Measurements from ENCODE around the gene RAB3GAP2.
A peak's percentile ranks its signal among the peaks of the same experiment; 100 is the strongest.

RAB3GAP2 gene

GRCh38 chr1:220301630-220302029 lies 29.4 kb upstream of the RAB3GAP2 start:
- Histone ChIP-seq H3K27me3 (ENCODE audit: control insufficient read depth in 3 of 3, insufficient read depth in 3 of 3, low read depth in 1 of 3, low read length in 3 of 3) (no peaks in the 10 kb centered on the region), H2BK120ac (ENCODE audit: low read depth, low read length) (no peak overlapping the region), H3K79me1 (ENCODE audit: low read depth, low read length) (no peaks in the 10 kb centered on the region), H3K14ac (ENCODE audit: low read length) (no peak overlapping the region), H4K8ac (ENCODE audit: low read depth, low read length) (no peak overlapping the region), H3K4me1 (ENCODE audit: control insufficient read depth in 2 of 2, insufficient read depth in 1 of 2, low read depth in 1 of 2, low read length in 2 of 2) (peaks cover 10 to 26% of the 10 kb centered on the region in 2 donors), H2AK5ac (ENCODE audit: low read depth, low read length) (no peak overlapping the region), H2BK12ac (ENCODE audit: low read length) (no peak overlapping the region), H3K27ac (replicated peaks; ENCODE audit: low read length) (no peak overlapping the region), H3K4me3 (ENCODE audit: low read length in 2 of 2) (no peak overlapping the region), H3K9ac (ENCODE audit: low read depth, low read length, poor library complexity) (no peak overlapping the region), H2BK15ac (ENCODE audit: low read length) (no peak overlapping the region), H3K23ac (ENCODE audit: low read depth, low read length, poor library complexity) (no peak overlapping the region), H2BK5ac (ENCODE audit: low read length) (no peak overlapping the region), H3K36me3 (replicated peaks in 1 of 2; ENCODE audit: control insufficient read depth in 2 of 2, insufficient read depth in 2 of 2, low read length in 2 of 2) (no peaks in the 10 kb centered on the region), H3K18ac (ENCODE audit: low read length) (no peak overlapping the region), H4K91ac (ENCODE audit: low read depth, low read length, poor library complexity) (no peak overlapping the region), H3K4me2 (ENCODE audit: insufficient read depth, low read length, poor library complexity, severe bottlenecking) (no peak overlapping the region), H2AFZ (ENCODE audit: low read length) (peak overlapping the region; percentile 77), H3K4ac (ENCODE audit: low read length) (no peak overlapping the region), H3K9me3 (replicated peaks in 1 of 2; ENCODE audit: control insufficient read depth in 2 of 2, insufficient read depth in 1 of 2, low read depth in 1 of 2, low read length in 2 of 2) (no peaks in the 10 kb centered on the region)
- DNase-seq (ENCODE audit: low spot score): no peak
- WGBS, 2 donors (ENCODE audit: extremely low coverage in 2 of 2, insufficient read length in 2 of 2, insufficient replicate concordance in 1 of 2): no CpG with 5 or more reads among the region's 2 CpGs

- H2BK12ac ChIP-seq (ENCODE audit: low read length): no peak overlapping the region
- H3K4me3 ChIP-seq (ENCODE audit: low read length in 2 of 2): peak overlapping the region in 1 of 2 donors; percentile 32
- H2BK15ac ChIP-seq (ENCODE audit: low read length): no peak overlapping the region
- no peak overlapping the region for H3K4me2 ChIP-seq (ENCODE audit: insufficient read depth, low read length, poor library complexity, severe bottlenecking)
- no peak overlapping the region for H4K8ac ChIP-seq (ENCODE audit: low read depth, low read length)
- no peak overlapping the region for H3K23ac ChIP-seq (ENCODE audit: low read depth, low read length, poor library complexity)
- no CpG with 5 or more reads among the region's 7 CpGs for WGBS, 2 donors (ENCODE audit: extremely low coverage in 2 of 2, insufficient read length in 2 of 2, insufficient replicate concordance in 1 of 2)
- no peak overlapping the region for H3K9ac ChIP-seq (ENCODE audit: low read depth, low read length, poor library complexity)
- no peaks in the 10 kb centered on the region for H3K79me1 ChIP-seq (ENCODE audit: low read depth, low read length)
- peaks cover 10 to 26% of the 10 kb centered on the region in 2 donors for H3K4me1 ChIP-seq (ENCODE audit: control insufficient read depth in 2 of 2, insufficient read depth in 1 of 2, low read depth in 1 of 2, low read length in 2 of 2)
- H3K14ac ChIP-seq (ENCODE audit: low read length): no peak overlapping the region
- H3K4ac ChIP-seq (ENCODE audit: low read length): no peak overlapping the region
- no peak overlapping the region for H3K18ac ChIP-seq (ENCODE audit: low read length)
- H2BK120ac ChIP-seq (ENCODE audit: low read depth, low read length): no peak overlapping the region
- peak; percentile 27 for DNase-seq (ENCODE audit: low spot score)
- H4K91ac ChIP-seq (ENCODE audit: low read depth, low read length, poor library complexity): no peak overlapping the region
- no peaks in the 10 kb centered on the region for H3K9me3 ChIP-seq (replicated peaks in 1 of 2; ENCODE audit: control insufficient read depth in 2 of 2, insufficient read depth in 1 of 2, low read depth in 1 of 2, low read length in 2 of 2)
- no peak overlapping the region for H2BK5ac ChIP-seq (ENCODE audit: low read length)
- H3K27me3 ChIP-seq (ENCODE audit: control insufficient read depth in 3 of 3, insufficient read depth in 3 of 3, low read depth in 1 of 3, low read length in 3 of 3): no peaks in the 10 kb centered on the region
- no peak overlapping the region for H2AK5ac ChIP-seq (ENCODE audit: low read depth, low read length)
- H2AFZ ChIP-seq (ENCODE audit: low read length): peak overlapping the region; percentile 87
- H3K27ac ChIP-seq (replicated peaks; ENCODE audit: low read length): no peak overlapping the region
- no peaks in the 10 kb centered on the region for H3K36me3 ChIP-seq (replicated peaks in 1 of 2; ENCODE audit: control insufficient read depth in 2 of 2, insufficient read depth in 2 of 2, low read length in 2 of 2)
Observed at GRCh38 chr1:220300442-220301121, 28.3 kb upstream of the RAB3GAP2 start.

- H2BK12ac ChIP-seq (ENCODE audit: low read length): no peak overlapping the region
- H2BK15ac ChIP-seq (ENCODE audit: low read length): no peak overlapping the region
- no peaks in the 10 kb centered on the region for H3K79me1 ChIP-seq (ENCODE audit: low read depth, low read length)
- H3K4me3 ChIP-seq (ENCODE audit: low read length in 2 of 2): no peak overlapping the region
- no peak overlapping the region for H3K4ac ChIP-seq (ENCODE audit: low read length)
- no peak overlapping the region for H4K8ac ChIP-seq (ENCODE audit: low read depth, low read length)
- H3K9me3 ChIP-seq (replicated peaks in 1 of 2; ENCODE audit: control insufficient read depth in 2 of 2, insufficient read depth in 1 of 2, low read depth in 1 of 2, low read length in 2 of 2): no peaks in the 10 kb centered on the region
- H3K4me2 ChIP-seq (ENCODE audit: insufficient read depth, low read length, poor library complexity, severe bottlenecking): no peak overlapping the region
- DNase-seq (ENCODE audit: low spot score): no peak
- no peak overlapping the region for H2AFZ ChIP-seq (ENCODE audit: low read length)
- no peak overlapping the region for H3K18ac ChIP-seq (ENCODE audit: low read length)
- no peak overlapping the region for H2BK5ac ChIP-seq (ENCODE audit: low read length)
- H3K9ac ChIP-seq (ENCODE audit: low read depth, low read length, poor library complexity): no peak overlapping the region
- no peak overlapping the region for H3K27ac ChIP-seq (replicated peaks; ENCODE audit: low read length)
- no peak overlapping the region for H2BK120ac ChIP-seq (ENCODE audit: low read depth, low read length)
- no peak overlapping the region for H4K91ac ChIP-seq (ENCODE audit: low read depth, low read length, poor library complexity)
- peaks cover 10 to 26% of the 10 kb centered on the region in 2 donors for H3K4me1 ChIP-seq (ENCODE audit: control insufficient read depth in 2 of 2, insufficient read depth in 1 of 2, low read depth in 1 of 2, low read length in 2 of 2)
- H3K14ac ChIP-seq (ENCODE audit: low read length): no peak overlapping the region
- WGBS, 2 donors (ENCODE audit: extremely low coverage in 2 of 2, insufficient read length in 2 of 2, insufficient replicate concordance in 1 of 2): no CpG with 5 or more reads among the region's 7 CpGs
- H3K36me3 ChIP-seq (replicated peaks in 1 of 2; ENCODE audit: control insufficient read depth in 2 of 2, insufficient read depth in 2 of 2, low read length in 2 of 2): no peaks in the 10 kb centered on the region
- H3K27me3 ChIP-seq (ENCODE audit: control insufficient read depth in 3 of 3, insufficient read depth in 3 of 3, low read depth in 1 of 3, low read length in 3 of 3): no peaks in the 10 kb centered on the region
- H3K23ac ChIP-seq (ENCODE audit: low read depth, low read length, poor library complexity): no peak overlapping the region
- H2AK5ac ChIP-seq (ENCODE audit: low read depth, low read length): no peak overlapping the region
Observed at GRCh38 chr1:220299337-220299736, 27.1 kb upstream of the RAB3GAP2 start.

- WGBS, 2 donors (ENCODE audit: extremely low coverage in 2 of 2, insufficient read length in 2 of 2, insufficient replicate concordance in 1 of 2): no CpG with 5 or more reads among the region's 9 CpGs
- peak overlapping the region; percentile 42 for H2AFZ ChIP-seq (ENCODE audit: low read length)
Observed at GRCh38 chr1:220298470-220299205, 26.4 kb upstream of the RAB3GAP2 start.

More at GRCh38 chr1:220298470-220299205, 26.4 kb upstream of the RAB3GAP2 start:
- no peak for DNase-seq (ENCODE audit: low spot score)
- Histone ChIP-seq H3K36me3 (replicated peaks in 1 of 2; ENCODE audit: control insufficient read depth in 2 of 2, insufficient read depth in 2 of 2, low read length in 2 of 2) (no peaks in the 10 kb centered on the region), H3K27me3 (ENCODE audit: control insufficient read depth in 3 of 3, insufficient read depth in 3 of 3, low read depth in 1 of 3, low read length in 3 of 3) (no peaks in the 10 kb centered on the region), H4K91ac (ENCODE audit: low read depth, low read length, poor library complexity) (no peak overlapping the region), H3K23ac (ENCODE audit: low read depth, low read length, poor library complexity) (no peak overlapping the region), H2BK12ac (ENCODE audit: low read length) (no peak overlapping the region), H3K18ac (ENCODE audit: low read length) (no peak overlapping the region), H3K4me2 (ENCODE audit: insufficient read depth, low read length, poor library complexity, severe bottlenecking) (no peak overlapping the region), H3K27ac (replicated peaks; ENCODE audit: low read length) (no peak overlapping the region), H3K14ac (ENCODE audit: low read length) (no peak overlapping the region), H4K8ac (ENCODE audit: low read depth, low read length) (no peak overlapping the region), H3K4me1 (ENCODE audit: control insufficient read depth in 2 of 2, insufficient read depth in 1 of 2, low read depth in 1 of 2, low read length in 2 of 2) (peaks cover 12 to 26% of the 10 kb centered on the region in 2 donors), H3K4me3 (ENCODE audit: low read length in 2 of 2) (no peak overlapping the region), H2BK15ac (ENCODE audit: low read length) (no peak overlapping the region), H2BK120ac (ENCODE audit: low read depth, low read length) (no peak overlapping the region), H2AK5ac (ENCODE audit: low read depth, low read length) (no peak overlapping the region), H3K9ac (ENCODE audit: low read depth, low read length, poor library complexity) (no peak overlapping the region), H3K4ac (ENCODE audit: low read length) (no peak overlapping the region), H3K9me3 (replicated peaks in 1 of 2; ENCODE audit: control insufficient read depth in 2 of 2, insufficient read depth in 1 of 2, low read depth in 1 of 2, low read length in 2 of 2) (no peaks in the 10 kb centered on the region), H3K79me1 (ENCODE audit: low read depth, low read length) (no peaks in the 10 kb centered on the region), H2BK5ac (ENCODE audit: low read length) (no peak overlapping the region)
